ENCODE results near the gene RAD21L1.

DNA sequence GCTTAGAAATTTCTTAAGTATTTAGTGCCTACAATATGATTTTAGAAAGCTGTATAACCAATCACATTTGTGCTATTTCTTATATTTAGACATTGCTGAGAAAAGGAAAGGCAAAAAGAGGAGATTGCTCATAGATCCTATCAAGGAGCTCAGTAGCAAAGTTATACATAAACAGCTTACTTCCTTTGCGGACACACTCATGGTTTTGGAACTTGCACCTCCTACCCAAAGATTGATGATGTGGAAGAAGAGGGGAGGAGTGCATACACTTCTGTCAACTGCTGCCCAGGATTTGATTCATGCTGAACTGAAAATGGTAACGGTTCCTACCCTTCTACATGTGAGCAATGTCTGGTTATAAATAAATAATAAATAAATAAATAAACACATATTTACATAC, 16.7 kb downstream of the RAD21L1 start:
- no peak for TF ChIP-seq TAF1 (IDR thresholded peaks at IDR 0.05; ENCODE audit: borderline replicate concordance, low read depth, low read length)
- TF ChIP-seq POLR2AphosphoS5 (IDR thresholded peaks at IDR 0.05; ENCODE audit: low read depth, low read length) = no peak
